SK-N-SH treated with all-trans-retinoic acid at 6 μM for 48 hours (cell line): ENCODE results near the gene KIRREL3.

Experiments used
- ATAC-seq: fragments of 200-7000 bp; cut with Tn5 transposase; 3 replicates; pipeline ENCODE4 v1.9.1; 2020; ENCODE audit warnings: mild to moderate bottlenecking, moderate library complexity
- ARNTL ChIP-seq: fragments of 450-650 bp; formaldehyde crosslinking; IDR thresholded peaks from 2 replicates; pipeline ENCODE4 v1.5.0; 2020; ENCODE audit warnings: low read depth, mild to moderate bottlenecking, moderate library complexity, borderline replicate concordance
- BACH2 ChIP-seq: fragments of 250-450 bp; sonication (Bioruptor Pico); IDR thresholded peaks from 2 replicates; pipeline ENCODE4 v1.9.0; 2021; ENCODE audit warnings: mild to moderate bottlenecking, borderline replicate concordance
- CSDC2 ChIP-seq: fragments of 250-450 bp; sonication (Bioruptor Pico); IDR thresholded peaks from 2 replicates; pipeline ENCODE4 v1.5.0; 2020; ENCODE audit warnings: mild to moderate bottlenecking, moderate library complexity
- ESRRG ChIP-seq: fragments of 250-450 bp; sonication (Bioruptor Pico); IDR thresholded peaks from 2 replicates; pipeline ENCODE4 v1.6.1; 2021; ENCODE audit warnings: mild to moderate bottlenecking
- ISL1 ChIP-seq: fragments of 250-450 bp; sonication (Bioruptor Pico); IDR thresholded peaks from 2 replicates; pipeline ENCODE4 v2.1.2; 2022; ENCODE audit warnings: mild to moderate bottlenecking, moderate library complexity
- OSR1 ChIP-seq: fragments of 250-450 bp; sonication (Bioruptor Pico); IDR thresholded peaks from 2 replicates; pipeline ENCODE4 v1.8.0; 2022; ENCODE audit warnings: moderate library complexity, mild to moderate bottlenecking, inconsistent platforms
- PPARA ChIP-seq: fragments of 250-450 bp; sonication (Bioruptor Pico); IDR thresholded peaks from 2 replicates; pipeline ENCODE4 v1.5.0; 2020; ENCODE audit warnings: mild to moderate bottlenecking, borderline replicate concordance
- RARB ChIP-seq: fragments of 250-450 bp; sonication (Bioruptor Pico); IDR thresholded peaks from 2 replicates; pipeline ENCODE4 v1.8.0; 2021; ENCODE audit warnings: mild to moderate bottlenecking, moderate library complexity
- SNAI2 ChIP-seq: fragments of 250-450 bp; sonication (Bioruptor Pico); IDR thresholded peaks from 2 replicates; pipeline ENCODE4 v1.5.0; 2020; ENCODE audit warnings: mild to moderate bottlenecking, moderate library complexity
- TCF4 ChIP-seq: fragments of 250-450 bp; sonication (Bioruptor Pico); IDR thresholded peaks from 2 replicates; pipeline ENCODE4 v1.8.0; 2021; ENCODE audit warnings: mild to moderate bottlenecking, moderate library complexity, borderline replicate concordance
- TOX ChIP-seq: fragments of 250-450 bp; sonication (Bioruptor Pico); IDR thresholded peaks from 2 replicates; pipeline ENCODE4 v1.8.0; 2021; ENCODE audit warnings: mild to moderate bottlenecking, moderate library complexity, borderline replicate concordance
- ZC3H10 ChIP-seq: fragments of 250-450 bp; sonication (Bioruptor Pico); IDR thresholded peaks from 2 replicates; pipeline ENCODE4 v1.5.1; 2021; ENCODE audit warnings: mild to moderate bottlenecking, moderate library complexity
- ZFP3 ChIP-seq: fragments of 250-450 bp; sonication (Bioruptor Pico); IDR thresholded peaks from 2 replicates; pipeline ENCODE4 v1.5.0; 2020; ENCODE audit warnings: mild to moderate bottlenecking, moderate library complexity
- ZFP30 ChIP-seq: fragments of 450-650 bp; formaldehyde crosslinking; IDR thresholded peaks from 2 replicates; pipeline ENCODE4 v1.5.0; 2022; ENCODE audit warnings: mild to moderate bottlenecking, moderate library complexity
- ZNF565 ChIP-seq: fragments of 450-650 bp; formaldehyde crosslinking; conservative IDR thresholded peaks from 2 replicates; pipeline ENCODE4 v1.5.0; 2020; ENCODE audit warnings: low read depth, mild to moderate bottlenecking, moderate library complexity
- ZNF70 ChIP-seq: fragments of 450-650 bp; formaldehyde crosslinking; IDR thresholded peaks from 2 replicates; pipeline ENCODE4 v1.5.0; 2020; ENCODE audit warnings: mild to moderate bottlenecking, moderate library complexity
- ZNF8 ChIP-seq: fragments of 450-650 bp; formaldehyde crosslinking; IDR thresholded peaks from 2 replicates; pipeline ENCODE4 v1.5.0; 2020; ENCODE audit warnings: mild to moderate bottlenecking, moderate library complexity
- TF ChIP-seq, protein P1 (sequence below): fragments of 250-450 bp; sonication (Bioruptor Pico); IDR thresholded peaks from 2 replicates; pipeline ENCODE4 v1.5.1; 2020; ENCODE audit warnings: low read depth, mild to moderate bottlenecking, moderate library complexity
- TF ChIP-seq, protein P2 (sequence below): fragments of 250-450 bp; sonication (Bioruptor Pico); IDR thresholded peaks from 2 replicates; pipeline ENCODE4 v1.5.1; 2021; ENCODE audit warnings: mild to moderate bottlenecking, moderate library complexity
- TF ChIP-seq, protein P3 (sequence below): fragments of 250-450 bp; sonication (Bioruptor Pico); IDR thresholded peaks from 2 replicates; pipeline ENCODE4 v1.8.0; 2021; ENCODE audit warnings: low read depth, mild to moderate bottlenecking, moderate library complexity, borderline replicate concordance

Gene KIRREL3

DNA sequence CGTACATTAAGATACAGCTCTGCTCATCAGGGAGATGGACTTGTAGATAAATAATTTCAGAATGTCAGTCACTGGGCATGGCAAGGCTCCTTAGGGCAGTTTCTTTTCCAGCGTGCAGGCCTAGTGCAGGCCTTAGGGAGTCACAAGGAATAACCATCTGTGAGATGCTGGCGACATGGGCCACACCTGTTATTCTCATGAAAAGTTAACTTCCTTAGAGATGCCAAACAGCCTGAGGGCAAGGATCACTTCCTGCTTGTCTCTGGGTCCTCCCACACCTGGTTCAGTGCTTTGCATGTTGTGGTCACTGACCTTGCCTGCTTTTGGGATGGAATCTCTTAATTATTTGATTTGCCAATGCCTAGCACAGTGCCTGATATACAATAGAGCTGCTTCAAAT is 574.5 kb downstream of the KIRREL3 start (continued):
- TF ChIP-seq, protein P1, sequence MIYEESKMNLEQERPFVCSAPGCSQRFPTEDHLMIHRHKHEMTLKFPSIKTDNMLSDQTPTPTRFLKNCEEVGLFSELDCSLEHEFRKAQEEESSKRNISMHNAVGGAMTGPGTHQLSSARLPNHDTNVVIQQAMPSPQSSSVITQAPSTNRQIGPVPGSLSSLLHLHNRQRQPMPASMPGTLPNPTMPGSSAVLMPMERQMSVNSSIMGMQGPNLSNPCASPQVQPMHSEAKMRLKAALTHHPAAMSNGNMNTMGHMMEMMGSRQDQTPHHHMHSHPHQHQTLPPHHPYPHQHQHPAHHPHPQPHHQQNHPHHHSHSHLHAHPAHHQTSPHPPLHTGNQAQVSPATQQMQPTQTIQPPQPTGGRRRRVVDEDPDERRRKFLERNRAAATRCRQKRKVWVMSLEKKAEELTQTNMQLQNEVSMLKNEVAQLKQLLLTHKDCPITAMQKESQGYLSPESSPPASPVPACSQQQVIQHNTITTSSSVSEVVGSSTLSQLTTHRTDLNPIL (CRISPR knock-in tag) = no peak
- TF ChIP-seq CSDC2 = no peak
- TF ChIP-seq ZFP3 = no peak
- no peak for TF ChIP-seq SNAI2 (CRISPR knock-in tag)
- no peak for TF ChIP-seq TCF4 (CRISPR knock-in tag)
- TF ChIP-seq, protein P2, sequence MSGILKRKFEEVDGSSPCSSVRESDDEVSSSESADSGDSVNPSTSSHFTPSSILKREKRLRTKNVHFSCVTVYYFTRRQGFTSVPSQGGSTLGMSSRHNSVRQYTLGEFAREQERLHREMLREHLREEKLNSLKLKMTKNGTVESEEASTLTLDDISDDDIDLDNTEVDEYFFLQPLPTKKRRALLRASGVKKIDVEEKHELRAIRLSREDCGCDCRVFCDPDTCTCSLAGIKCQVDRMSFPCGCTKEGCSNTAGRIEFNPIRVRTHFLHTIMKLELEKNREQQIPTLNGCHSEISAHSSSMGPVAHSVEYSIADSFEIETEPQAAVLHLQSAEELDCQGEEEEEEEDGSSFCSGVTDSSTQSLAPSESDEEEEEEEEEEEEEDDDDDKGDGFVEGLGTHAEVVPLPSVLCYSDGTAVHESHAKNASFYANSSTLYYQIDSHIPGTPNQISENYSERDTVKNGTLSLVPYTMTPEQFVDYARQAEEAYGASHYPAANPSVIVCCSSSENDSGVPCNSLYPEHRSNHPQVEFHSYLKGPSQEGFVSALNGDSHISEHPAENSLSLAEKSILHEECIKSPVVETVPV (CRISPR knock-in tag) = no peak
- no peak for TF ChIP-seq PPARA (CRISPR knock-in tag)
- TF ChIP-seq, protein P3, sequence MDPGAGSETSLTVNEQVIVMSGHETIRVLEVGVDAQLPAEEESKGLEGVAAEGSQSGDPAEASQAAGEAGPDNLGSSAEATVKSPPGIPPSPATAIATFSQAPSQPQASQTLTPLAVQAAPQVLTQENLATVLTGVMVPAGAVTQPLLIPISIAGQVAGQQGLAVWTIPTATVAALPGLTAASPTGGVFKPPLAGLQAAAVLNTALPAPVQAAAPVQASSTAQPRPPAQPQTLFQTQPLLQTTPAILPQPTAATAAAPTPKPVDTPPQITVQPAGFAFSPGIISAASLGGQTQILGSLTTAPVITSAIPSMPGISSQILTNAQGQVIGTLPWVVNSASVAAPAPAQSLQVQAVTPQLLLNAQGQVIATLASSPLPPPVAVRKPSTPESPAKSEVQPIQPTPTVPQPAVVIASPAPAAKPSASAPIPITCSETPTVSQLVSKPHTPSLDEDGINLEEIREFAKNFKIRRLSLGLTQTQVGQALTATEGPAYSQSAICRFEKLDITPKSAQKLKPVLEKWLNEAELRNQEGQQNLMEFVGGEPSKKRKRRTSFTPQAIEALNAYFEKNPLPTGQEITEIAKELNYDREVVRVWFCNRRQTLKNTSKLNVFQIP (CRISPR knock-in tag) = no peak
- TF ChIP-seq ZNF565 = no peak
- TF ChIP-seq ESRRG (CRISPR knock-in tag) = no peak
- no peak for TF ChIP-seq ZC3H10 (CRISPR knock-in tag)

DNA sequence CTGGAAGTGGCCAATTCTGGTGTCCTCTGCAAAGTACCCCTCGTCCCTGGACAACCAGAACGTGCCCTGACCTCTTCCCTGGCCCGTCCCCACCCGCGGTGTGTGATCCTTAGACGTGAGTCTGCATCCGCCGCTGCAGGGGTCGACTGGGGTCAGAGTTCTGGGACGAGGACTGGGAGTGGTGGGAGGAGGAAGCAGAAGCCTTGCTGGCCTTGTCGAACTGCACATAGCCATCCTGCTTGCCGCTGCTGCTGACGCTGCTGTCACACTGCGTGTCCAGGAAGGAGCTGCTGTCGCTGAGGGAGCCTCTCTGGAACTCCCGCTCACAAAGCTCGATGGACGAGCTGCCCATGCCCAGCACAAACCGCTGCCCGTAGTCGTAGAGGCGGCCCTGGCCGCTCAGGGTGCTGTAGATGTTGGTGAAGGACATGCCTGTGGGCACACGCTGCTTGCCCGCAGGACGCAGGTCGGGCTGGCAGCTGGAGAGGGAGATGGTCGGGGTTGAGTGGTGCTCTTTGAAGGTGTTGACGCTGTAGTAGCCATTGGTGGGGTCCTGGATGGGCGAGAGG is 576.0 kb downstream of the KIRREL3 start:
- ATAC-seq = no peak

DNA sequence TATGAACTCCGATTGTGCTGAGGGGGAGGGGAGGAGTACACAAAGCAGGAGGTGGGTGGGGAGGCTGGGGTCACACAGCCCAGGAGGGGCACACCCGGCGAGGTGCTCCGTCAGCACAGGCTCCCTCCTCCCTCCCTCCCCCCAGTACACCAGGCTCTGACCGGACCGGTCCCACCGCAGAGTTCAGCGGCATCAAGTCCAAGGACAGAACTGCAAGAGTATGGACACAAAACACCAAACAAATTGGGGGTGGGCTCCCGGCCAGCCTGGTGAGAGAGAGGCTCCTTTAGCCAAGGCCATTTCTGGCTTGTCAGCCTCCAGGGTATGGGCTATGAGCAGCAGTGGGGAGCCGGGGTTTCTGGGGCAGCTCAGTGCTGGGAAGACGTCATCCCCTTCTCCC is 576.8 kb downstream of the KIRREL3 start:
- no peak for TF ChIP-seq ZNF70 (CRISPR knock-in tag)
- TF ChIP-seq, protein P1 (CRISPR knock-in tag) = no peak
- TF ChIP-seq TCF4 (CRISPR knock-in tag) = no peak
- no peak for TF ChIP-seq BACH2
- no peak for TF ChIP-seq OSR1 (CRISPR knock-in tag)
- TF ChIP-seq ARNTL (CRISPR knock-in tag) = no peak
- TF ChIP-seq ZNF8 = no peak
- TF ChIP-seq RARB (CRISPR knock-in tag) = no peak
- TF ChIP-seq ZFP3 = no peak
- no peak for TF ChIP-seq SNAI2 (CRISPR knock-in tag)
- ATAC-seq = no peak

More for the DNA sequence above, 576.0 kb downstream of the KIRREL3 start:
- no peak for TF ChIP-seq ESRRG (CRISPR knock-in tag)
- no peak for TF ChIP-seq ZFP30 (CRISPR knock-in tag)
- TF ChIP-seq OSR1 (CRISPR knock-in tag) = no peak
- no peak for TF ChIP-seq TCF4 (CRISPR knock-in tag)
- no peak for TF ChIP-seq ZNF70 (CRISPR knock-in tag)
- TF ChIP-seq ZC3H10 (CRISPR knock-in tag) = no peak
- TF ChIP-seq, protein P2 (CRISPR knock-in tag) = no peak
- TF ChIP-seq ISL1 (CRISPR knock-in tag) = no peak
- no peak for TF ChIP-seq SNAI2 (CRISPR knock-in tag)
- no peak for TF ChIP-seq PPARA (CRISPR knock-in tag)
- TF ChIP-seq, protein P3 (CRISPR knock-in tag) = no peak
- no peak for TF ChIP-seq ZNF8
- TF ChIP-seq CSDC2 = no peak
- no peak for TF ChIP-seq RARB (CRISPR knock-in tag)
- no peak for TF ChIP-seq TOX
- no peak for TF ChIP-seq ARNTL (CRISPR knock-in tag)
- no peak for TF ChIP-seq BACH2
